ENCODE results near the gene CCNL1.
"Not testable (repeated sequence)": the region's sequence is repeated elsewhere in the genome, so short reads cannot be mapped to it uniquely, and the experiment has no call there.

The CCNL1 gene

DNA sequence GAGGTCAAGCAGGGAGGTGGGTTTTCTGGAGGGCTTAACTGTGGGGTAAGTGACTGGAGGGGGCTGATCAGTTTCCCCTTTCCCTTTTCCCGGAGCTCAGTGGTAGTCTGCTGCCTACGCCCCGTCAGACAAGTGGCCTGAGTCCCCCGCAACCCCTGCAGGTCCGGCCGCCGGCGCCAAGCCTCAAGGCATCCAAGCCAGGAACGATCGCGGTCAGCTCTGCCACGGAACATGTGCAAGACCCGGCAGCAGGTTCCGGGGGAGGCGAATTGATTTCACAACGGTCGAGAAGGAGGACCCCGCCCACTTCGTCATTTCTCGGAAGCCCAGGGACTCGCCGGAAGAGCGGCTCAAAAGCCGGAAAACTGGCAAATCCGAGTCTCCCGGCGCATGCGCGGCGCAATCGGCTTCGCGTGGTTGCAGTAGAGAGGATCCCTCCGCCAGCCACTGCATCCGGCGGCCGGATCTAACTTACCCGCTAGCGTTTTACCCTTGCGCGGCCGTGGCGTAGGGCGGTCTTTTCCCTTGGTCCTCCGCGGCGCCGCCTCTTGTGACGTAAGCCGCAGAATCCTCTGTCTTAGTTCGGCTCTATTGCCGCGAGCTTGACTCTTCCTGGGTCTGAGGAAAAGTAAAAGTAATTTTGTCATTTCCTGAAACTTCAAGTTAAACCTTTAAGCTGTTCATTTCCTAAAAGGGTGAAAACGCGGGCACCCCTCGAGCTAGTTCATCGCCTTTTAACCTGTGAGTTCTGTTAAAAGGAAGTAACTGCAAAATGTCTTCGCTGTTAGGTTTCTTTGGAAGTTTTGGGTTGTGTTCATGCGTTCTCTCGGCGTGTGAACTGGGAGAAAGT, 14.9 kb upstream of the CCNL1 start:
- in situ Hi-C loops (cut with HindIII; ENCODE audit: low pct_ligation_motif_present, low pct_unique_long_range_greater_than_20kb, low sequenced_read_pairs) = no loop called here
- peak; percentile 99 for DNase-seq

- DNase-seq = peak; percentile 47
- in situ Hi-C loops (cut with HindIII; ENCODE audit: low pct_ligation_motif_present, low pct_unique_long_range_greater_than_20kb, low sequenced_read_pairs) = no loop called here
These were observed 14.3 kb upstream of the CCNL1 start for GRCh38 chr3:157174290-157174648.

- in situ Hi-C loops (cut with HindIII; ENCODE audit: low pct_ligation_motif_present, low pct_unique_long_range_greater_than_20kb, low sequenced_read_pairs); DNase-seq: not testable (repeated sequence)
These were observed 13.4 kb upstream of the CCNL1 start for GRCh38 chr3:157173343-157173742.

- in situ Hi-C loops (cut with HindIII; ENCODE audit: low pct_ligation_motif_present, low pct_unique_long_range_greater_than_20kb, low sequenced_read_pairs) = no loop called here
These were observed 12.8 kb upstream of the CCNL1 start for GRCh38 chr3:157172746-157173145.

DNA sequence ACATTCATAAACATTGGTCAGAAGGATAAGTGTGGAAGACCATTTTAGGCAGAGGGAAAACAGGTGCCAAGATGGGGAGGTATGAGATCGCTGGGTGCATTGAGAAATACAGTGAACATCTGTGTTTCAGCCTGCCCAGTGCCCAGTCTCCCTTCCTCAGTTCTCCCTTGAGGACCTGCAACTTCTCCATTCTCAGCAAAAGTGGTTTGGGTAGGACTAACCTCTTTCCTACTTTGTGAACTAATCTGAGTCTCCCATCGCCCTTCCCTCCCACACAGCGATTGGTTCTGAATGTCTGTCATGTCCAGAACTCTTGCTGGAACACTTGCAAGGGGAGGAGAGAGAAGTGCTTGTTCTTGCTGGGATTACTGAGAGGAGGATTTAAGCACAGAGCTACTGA, 10.9 kb upstream of the CCNL1 start:
- in situ Hi-C loops (cut with HindIII; ENCODE audit: low pct_ligation_motif_present, low pct_unique_long_range_greater_than_20kb, low sequenced_read_pairs) = no loop called here
- DNase-seq = no peak

More at GRCh38 chr3:157172746-157173145, 12.8 kb upstream of the CCNL1 start:
- DNase-seq = no peak

- in situ Hi-C loops (cut with HindIII; ENCODE audit: low pct_ligation_motif_present, low pct_unique_long_range_greater_than_20kb, low sequenced_read_pairs) = no loop called here
- DNase-seq = no peak
These were observed 7.6 kb upstream of the CCNL1 start for GRCh38 chr3:157167371-157168042.

- in situ Hi-C loops (cut with HindIII; ENCODE audit: low pct_ligation_motif_present, low pct_unique_long_range_greater_than_20kb, low sequenced_read_pairs) = no loop called here
- DNase-seq = no peak
These were observed 6.6 kb upstream of the CCNL1 start for GRCh38 chr3:157166561-157166960.

- no peak for DNase-seq
- in situ Hi-C loops (cut with HindIII; ENCODE audit: low pct_ligation_motif_present, low pct_unique_long_range_greater_than_20kb, low sequenced_read_pairs) = no loop called here
These were observed 6.2 kb upstream of the CCNL1 start for GRCh38 chr3:157166115-157166514.

DNA sequence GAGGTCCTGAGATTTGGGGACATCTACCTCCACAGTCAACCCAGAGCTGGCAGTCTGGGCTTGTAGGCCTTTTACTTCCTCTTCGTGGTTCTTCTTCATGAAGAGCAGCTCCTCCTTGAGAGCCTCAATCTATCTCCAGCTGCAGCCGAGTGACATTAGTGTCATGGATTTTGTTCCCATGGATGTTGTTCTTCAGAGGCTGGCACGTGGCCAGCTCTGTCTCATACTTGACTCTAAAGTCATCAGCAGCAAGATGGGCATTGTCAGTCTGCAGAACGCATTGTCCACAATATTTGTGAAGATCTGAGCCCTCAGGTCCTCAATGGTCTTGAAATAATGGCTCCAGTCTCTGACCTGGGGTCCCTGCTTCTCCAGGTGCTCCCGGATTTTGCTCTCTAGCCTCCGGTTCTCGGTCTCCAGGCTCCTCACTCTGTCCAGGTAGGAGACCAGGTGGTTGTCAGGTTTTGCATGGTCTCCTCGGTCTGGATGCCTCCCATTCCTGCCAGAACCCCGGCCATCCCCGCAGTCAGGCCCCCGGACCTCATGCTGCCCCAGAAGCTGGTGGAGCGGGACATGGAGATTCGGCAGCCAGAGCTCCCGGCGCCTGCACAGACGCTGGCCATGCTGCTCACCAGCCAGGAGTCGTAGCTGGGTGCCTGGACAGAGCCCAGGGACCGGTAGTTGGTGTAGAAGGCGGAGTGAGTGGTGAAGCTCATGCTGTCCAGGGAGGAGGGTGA, 3.4 kb upstream of the CCNL1 start:
- in situ Hi-C loops (cut with HindIII; ENCODE audit: low pct_ligation_motif_present, low pct_unique_long_range_greater_than_20kb, low sequenced_read_pairs) = no loop called here
- no peak for DNase-seq

GRCh38 chr3:157162620-157163019, 2.7 kb upstream of the CCNL1 start:
- in situ Hi-C loops (cut with HindIII; ENCODE audit: low pct_ligation_motif_present, low pct_unique_long_range_greater_than_20kb, low sequenced_read_pairs) = not testable (repeated sequence)
- DNase-seq = peak; percentile 28

GRCh38 chr3:157160658-157161424, 894 bp upstream of the CCNL1 start:
- peak; percentile 78 for DNase-seq
- in situ Hi-C loops (cut with HindIII; ENCODE audit: low pct_ligation_motif_present, low pct_unique_long_range_greater_than_20kb, low sequenced_read_pairs) = no loop called here

DNA sequence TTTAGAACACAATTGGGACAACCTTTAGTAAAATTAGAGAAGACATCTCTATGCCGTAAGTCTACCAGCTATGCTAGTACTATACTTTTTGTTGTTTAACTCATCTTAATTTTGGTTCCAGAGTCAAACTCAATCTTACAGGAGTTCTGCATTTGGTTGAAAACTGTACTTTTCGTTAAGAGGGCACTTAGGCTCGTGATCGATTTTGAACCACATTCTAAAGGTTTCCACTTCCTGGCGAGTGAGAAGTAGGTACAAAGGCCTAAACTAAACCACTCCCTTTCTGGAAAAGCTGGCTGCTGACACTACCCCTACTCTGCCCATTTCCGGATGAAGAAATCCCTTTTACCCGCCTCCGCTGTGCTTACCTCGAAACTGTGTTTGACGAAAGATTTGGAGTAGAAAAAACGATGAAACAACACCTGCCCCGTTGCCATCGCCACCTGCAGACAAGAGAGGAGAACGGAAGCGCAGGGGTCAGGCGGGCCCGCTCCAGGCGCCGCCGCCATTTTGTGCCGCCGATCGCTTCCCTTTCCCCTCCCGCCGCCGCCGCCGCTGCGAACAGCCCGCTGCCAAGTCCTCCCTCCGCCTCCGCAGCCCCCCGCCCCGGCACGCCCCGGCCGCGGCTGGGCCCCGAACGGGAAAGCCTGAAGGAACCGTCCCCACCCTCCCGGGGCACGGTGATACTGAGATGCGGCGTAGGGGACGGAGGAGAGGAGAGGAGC, 748 bp downstream of the CCNL1 start:
- in situ Hi-C loops (cut with HindIII; ENCODE audit: low pct_ligation_motif_present, low pct_unique_long_range_greater_than_20kb, low sequenced_read_pairs) = no loop called here
- DNase-seq = peak; percentile 54

- in situ Hi-C loops (cut with HindIII; ENCODE audit: low pct_ligation_motif_present, low pct_unique_long_range_greater_than_20kb, low sequenced_read_pairs) = no loop called here
These were observed 2.1 kb downstream of the CCNL1 start for GRCh38 chr3:157157836-157158235.

DNA sequence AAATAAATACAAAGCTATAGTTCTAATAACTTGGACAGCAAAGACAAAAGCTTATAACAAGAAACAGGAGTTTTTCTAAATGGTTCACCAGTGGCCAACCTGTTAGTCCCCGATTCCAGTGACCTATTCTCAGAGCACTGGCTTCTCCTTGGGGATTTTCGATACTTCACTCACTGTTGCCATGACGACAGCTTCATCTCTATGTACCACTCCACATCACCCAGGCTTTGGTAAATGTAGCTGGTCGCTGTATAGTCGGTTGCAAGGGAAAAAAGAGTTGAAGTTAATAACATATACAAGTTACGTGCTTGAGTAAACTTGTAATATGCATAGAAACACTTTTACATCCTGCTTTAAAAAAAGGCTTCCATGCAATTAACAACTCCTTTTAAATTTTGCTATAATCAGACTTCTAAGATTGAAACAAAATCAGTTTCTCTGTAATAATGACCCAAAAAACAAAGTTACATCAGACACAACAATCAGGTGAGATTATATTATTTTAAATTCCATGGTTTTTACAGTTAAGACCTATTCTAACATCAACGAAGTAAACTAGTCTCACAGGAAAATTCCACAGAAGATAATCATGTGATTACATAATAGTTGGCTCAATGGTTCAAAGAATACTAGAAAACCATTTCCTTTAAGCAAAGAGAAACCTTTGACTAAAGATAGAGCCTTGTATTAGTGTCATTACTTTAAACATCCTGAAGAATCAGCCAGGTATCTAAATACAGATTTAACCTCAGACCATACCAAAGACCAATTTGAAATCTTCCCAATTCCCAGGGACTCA, 2.9 kb downstream of the CCNL1 start:
- DNase-seq = no peak
- in situ Hi-C loops (cut with HindIII; ENCODE audit: low pct_ligation_motif_present, low pct_unique_long_range_greater_than_20kb, low sequenced_read_pairs) = no loop called here

More at GRCh38 chr3:157157836-157158235, 2.1 kb downstream of the CCNL1 start:
- DNase-seq = no peak

DNA sequence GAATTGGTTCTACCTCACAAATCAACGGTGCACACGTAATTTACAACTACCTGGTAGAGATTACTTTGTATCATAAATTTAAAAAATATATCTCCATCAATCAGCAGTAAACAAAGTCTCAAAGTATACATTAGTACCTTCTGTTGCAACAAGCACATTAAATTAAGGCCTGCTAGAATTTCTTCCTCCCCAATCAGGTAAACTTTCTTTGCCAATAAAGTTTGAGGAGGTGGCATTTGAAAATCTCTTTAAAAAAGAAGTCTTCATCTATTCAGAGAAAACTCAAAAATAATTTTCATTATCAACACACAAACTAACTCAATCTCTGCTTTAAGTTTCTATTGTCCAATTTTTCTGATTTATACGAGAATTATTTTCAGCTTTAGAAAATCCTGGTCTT, 4.4 kb downstream of the CCNL1 start:
- in situ Hi-C loops (cut with HindIII; ENCODE audit: low pct_ligation_motif_present, low pct_unique_long_range_greater_than_20kb, low sequenced_read_pairs) = no loop called here
- no peak for DNase-seq

GRCh38 chr3:157154563-157155330, 5.2 kb downstream of the CCNL1 start:
- in situ Hi-C loops (cut with HindIII; ENCODE audit: low pct_ligation_motif_present, low pct_unique_long_range_greater_than_20kb, low sequenced_read_pairs) = no loop called here

DNA sequence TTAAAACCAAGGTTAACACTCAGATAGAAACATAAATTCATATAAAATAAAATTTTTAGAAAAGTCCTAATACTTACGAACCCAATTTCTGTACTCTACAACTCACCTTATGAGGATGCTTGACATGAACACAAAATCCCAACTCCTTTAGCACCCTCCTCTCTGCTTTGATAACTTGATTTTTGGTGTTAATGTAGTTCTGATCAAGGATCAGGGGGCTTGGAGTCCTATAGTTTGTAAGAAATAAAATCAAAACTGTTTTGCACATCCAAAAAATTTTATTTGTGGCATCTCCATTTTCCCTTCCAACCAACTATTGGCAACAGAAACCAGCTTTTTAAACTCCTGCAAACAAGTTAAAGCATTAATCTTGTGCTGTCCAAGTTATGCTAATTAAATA, 7.0 kb downstream of the CCNL1 start:
- no peak for DNase-seq
- in situ Hi-C loops (cut with HindIII; ENCODE audit: low pct_ligation_motif_present, low pct_unique_long_range_greater_than_20kb, low sequenced_read_pairs) = no loop called here

More at GRCh38 chr3:157154563-157155330, 5.2 kb downstream of the CCNL1 start:
- no peak for DNase-seq

All from ACHN (cell line).